GM10847 (cell line): ENCODE data around the gene CACNA1E.

Experiments used
- POLR2A ChIP-seq: IDR thresholded peaks from 2 replicates; pipeline ENCODE4 v1.6.1; 2011; ENCODE audit not compliant: insufficient read length; ENCODE audit errors: extremely low read depth

Gene CACNA1E

DNA sequence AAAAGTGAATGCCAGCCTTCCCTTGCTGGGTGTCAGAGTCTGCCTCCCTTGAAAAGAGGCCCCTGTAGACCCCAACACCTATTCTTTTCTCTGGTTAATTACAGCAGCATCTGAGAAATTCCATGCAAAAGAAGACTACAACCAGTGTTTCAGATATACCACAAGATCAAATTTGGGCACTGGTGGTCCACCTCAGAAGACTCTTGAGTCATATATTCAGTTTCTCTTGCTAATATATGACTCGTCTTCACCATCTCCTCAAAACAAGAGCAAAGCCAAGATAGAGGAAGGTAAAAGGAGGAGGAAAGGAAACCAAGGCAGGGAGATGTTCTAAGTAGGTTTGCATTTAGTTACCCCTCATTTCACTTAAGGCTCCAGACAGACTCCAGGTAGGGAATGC lies 318.3 kb downstream of the CACNA1E start:
- no peak for TF ChIP-seq POLR2A

DNA sequence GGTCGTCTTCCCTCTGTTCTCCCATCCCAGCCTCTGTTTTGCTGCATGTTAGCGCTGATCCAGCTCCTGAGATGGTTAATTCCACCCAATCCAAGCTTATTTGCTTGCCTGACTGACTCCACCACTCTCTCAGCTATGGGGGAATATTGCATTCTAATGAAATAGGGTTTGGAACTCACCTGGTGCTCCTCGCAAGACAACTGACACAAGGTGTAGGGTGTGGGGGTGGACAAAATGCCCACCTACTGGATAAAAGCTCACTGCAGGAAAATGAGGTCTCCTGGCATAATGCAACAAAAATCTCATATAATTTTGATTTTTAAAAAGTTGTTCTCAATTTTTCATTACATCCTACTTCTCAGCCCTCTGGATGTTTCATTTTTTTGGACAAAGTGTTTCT lies 319.1 kb downstream of the CACNA1E start:
- TF ChIP-seq POLR2A, result no peak

DNA sequence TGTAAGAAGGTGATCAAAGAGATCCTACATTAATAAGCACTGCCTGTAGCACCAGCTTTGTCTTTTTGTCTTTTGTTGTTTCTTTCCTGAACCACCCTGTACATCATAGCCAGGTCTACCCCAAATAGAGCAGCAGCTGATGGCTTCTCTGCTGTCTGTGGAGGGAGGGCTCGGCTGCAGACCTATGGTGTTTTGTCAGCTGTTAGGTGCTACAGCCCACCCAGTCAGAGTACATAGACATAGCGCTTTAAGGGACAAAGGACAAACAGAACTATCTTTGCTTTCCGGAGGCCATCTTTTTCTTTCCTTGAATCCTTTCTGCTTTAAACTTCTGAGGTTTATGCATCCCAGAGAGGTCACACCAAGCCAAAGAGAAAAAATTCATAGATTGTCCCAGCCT lies 320.1 kb downstream of the CACNA1E start:
- TF ChIP-seq POLR2A, result no peak

DNA sequence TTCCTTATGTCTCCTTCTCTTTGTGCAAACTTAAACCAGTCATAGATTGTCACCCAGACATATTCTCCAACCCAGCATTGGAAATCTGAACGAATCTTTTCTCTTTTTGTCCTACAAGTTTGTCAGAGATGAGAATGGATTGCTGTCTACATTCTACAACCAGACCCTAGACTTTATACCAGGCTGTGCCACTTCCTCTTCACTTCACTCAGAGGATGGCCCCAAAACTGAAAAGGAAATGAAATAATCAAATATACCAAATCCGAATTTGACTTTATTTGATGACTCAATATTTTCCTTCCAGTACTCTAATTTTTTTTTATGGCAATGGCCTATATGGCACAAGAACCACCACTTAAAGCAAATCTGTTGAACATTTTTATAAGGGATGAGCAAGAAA lies 321.7 kb downstream of the CACNA1E start:
- no peak for TF ChIP-seq POLR2A

DNA sequence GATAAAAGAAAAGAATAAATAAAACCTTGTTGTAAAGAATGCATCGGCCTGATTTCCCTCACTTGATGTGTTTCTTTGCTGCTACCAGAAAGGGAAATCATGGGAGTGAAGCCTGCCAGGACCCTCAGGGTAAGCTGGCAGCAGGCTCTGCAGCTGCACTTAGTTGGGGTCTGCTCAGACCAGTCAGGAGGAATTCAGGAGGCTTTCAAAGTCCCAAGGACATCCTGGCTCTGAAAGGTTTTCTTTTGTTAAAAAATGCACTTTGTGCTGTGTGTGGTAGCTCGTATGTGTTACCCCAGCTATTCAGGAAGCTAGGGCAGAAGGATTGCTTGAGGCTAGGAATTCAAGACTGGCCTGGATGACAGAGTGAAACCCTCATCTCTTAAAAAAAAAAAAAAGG lies 323.4 kb downstream of the CACNA1E start:
- no peak for TF ChIP-seq POLR2A

DNA sequence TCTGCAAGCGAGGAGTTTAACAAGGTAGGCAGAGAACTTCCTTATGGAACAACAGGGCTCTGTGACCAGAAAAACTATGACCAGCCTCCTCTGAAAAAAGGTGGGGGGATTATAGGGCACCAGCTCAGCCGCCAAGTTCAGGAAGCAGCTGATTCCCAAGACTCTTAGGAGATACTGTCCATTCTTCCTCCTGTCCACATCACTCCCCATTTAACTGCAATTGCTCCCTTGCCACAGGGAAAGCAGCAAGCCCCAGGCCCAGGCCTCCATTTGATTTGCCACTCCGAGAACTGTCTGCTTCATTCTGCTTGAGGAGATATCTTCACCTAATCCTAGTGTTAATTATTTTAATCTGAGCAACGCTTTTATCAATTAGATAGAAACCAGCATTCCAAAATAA lies 323.9 kb downstream of the CACNA1E start:
- no peak for TF ChIP-seq POLR2A

DNA sequence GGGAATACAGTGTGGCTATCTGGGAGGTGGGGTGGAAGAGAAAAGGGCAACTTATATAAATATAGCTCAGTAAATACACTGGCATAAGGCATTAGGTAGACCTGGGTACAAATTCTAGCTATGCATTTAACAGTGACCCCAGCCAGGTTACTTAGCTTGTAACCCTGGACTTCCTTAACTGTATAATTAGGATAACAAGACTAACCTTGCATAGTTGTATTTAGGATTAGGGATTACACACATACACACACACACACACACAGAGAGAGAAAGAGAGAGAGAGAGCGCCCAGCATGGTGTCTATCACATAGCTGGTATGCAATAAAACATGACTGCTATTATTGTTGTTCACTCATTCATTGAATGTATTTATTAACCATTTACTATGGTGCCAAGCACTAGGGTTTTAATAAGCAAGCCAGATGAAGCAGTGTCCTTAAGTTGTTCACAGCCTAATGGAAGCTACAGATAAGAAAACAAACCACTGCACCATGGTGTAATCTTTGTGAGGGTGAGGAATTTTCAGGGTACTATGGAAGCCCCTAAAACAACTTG lies 326.8 kb downstream of the CACNA1E start:
- TF ChIP-seq POLR2A, result no peak

DNA sequence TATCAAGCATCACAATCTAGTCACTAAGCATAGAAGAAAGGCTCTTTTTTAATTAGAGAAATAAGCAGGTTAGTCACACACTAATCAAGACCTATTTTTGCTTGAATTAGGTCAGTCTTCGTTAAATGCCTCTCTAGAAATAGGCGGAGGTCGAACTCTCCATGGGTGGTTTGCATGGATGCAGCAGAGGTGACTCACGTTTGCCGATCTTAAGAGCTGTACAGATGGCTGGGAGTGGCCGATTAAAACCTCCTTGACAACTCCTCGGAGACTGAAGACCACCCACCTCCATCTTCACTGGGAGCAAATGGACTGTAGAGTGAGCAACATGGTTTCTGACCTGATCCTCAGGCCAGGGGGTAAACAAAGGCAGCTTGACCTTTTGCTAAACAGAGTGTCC lies 328.9 kb downstream of the CACNA1E start:
- TF ChIP-seq POLR2A, result no peak

DNA sequence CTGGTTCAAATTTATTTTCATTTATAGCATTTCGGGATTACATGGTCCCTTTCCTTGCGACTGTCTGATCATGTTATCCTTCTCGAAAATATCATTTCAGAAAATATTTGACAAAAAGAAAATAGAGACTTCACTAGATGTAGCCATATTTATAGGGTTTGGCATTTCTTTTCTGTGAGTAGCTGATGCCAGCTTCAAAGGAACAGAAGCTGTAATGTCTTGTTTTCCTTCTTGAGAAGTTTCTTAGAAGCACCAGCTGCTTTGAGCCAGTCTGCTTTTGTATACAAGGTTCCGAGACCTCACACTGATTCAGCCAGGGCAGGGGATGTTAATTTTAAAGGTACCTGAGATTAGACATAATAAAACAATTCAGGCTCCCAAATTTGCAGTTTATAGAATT lies 329.9 kb downstream of the CACNA1E start:
- TF ChIP-seq POLR2A, result no peak

DNA sequence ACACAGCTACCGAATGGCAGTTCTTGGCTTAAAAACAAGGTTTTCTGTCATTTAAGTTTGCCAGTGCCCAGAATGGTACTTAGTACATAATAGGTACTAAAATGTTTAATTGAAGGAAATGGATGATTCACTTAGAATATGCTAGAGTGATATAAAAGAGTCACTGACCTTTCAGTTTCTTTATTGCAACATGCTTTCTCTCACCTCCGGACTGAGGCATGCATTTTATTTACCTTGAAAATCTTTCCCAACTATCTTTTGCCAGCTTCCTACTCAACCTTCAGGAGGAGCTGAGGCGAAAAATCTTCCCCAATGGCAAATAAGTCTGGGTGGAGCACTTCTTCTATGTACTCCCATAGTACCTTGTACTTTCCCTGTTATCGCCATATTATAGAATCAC lies 333.3 kb downstream of the CACNA1E start:
- TF ChIP-seq POLR2A, result no peak

DNA sequence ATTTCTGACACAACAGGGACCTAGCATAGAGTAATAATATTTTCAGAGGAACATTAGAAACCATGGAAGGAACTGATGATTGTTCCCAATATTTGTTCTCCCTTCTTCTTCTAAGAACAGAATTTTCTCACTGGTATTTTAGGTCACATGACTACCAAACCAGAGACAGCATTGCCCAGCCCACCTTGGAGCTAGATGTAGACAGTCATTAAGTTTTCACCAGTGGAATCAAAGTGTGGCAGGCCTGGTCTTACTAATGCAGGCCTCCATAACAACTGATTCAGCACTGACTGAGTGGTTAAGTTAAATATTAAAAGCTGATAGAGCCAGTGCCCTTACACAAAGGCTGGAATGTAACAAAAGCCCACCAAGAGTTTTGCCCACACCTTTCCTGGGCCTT lies 333.8 kb downstream of the CACNA1E start:
- TF ChIP-seq POLR2A, result no peak

DNA sequence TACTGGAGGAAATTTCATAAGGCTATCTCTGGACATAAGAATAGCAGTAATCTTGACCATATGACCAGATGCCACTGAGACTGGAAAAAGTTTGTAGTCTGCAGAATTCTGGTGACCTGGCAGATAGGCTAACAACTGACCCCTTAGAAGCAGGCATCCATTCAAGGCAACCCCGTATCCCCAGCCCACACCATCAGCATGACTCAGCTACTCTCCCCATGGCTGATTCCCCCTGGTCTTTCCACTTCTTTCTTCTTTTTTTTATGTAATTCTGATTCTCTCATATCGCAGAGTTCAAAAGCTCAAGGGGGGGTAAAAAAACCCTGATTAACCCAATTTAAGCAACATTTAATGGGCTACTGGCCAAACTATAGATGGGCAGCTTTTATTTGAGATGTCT lies 335.1 kb downstream of the CACNA1E start:
- no peak for TF ChIP-seq POLR2A

DNA sequence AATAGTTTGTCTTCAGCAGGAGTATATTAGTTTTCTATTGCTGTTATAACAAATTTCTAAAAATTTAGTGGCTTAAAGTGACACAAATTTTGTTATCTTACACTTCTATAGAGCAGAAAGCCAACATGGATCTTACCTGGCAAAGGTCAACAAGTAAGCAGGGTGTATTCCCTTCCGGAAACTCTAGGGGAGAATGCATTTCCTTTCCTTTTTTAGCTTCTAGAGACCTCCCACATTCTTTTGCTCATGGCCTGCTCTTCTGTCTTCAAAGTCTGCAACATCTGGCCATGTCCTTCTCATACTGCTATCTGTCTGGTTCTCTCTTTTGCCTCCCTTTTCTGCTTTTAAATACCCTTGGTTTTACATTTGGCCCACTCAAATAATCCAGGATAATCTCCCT lies 335.6 kb downstream of the CACNA1E start:
- no peak for TF ChIP-seq POLR2A

DNA sequence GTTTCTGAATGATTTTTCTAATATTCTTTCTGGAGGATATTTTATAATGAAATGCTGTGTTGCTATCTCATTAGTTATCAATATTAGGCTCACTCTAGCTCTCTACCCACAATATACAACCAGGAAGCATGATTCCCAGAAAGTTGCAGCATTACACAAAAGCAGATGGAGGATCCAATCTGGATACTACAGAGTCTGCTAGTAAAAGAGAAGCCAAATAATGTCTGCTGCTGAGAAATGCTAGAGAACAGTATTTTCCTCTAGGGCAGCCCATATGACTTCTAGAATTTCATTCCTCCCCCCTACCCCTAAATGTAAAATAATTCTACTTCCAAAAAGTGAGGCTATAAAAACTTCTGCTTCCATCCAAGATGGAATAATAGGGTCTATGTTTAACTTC lies 338.4 kb downstream of the CACNA1E start:
- TF ChIP-seq POLR2A, result no peak

DNA sequence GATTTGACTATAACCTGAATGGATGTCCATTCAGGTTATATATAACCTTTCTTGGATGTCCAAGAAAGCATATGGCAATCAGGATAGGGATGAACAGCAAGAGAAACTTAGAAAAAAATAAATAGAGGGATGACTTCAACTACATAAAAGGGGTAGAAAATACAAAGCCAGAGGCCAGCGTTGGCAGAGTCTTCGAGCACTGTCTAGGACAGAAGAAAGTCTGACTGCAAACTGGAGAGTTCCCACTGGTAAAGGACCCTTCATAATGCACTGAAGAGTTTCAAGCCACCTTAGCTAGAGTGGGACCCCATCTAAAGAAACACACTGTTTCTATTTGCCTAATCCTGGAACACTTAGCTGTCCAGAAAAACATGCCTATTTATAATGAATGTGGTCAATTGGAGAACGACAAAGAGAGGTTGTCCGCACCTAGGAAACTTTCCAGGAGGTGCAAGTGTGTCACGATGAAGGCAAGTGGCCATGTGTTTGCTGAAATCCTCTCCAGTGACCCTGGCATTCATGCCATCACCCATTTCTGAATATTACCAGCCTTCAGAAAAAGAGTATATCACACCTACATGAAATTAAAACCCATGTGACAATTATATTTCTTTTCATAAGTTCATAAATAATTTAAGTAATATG lies 362.8 kb downstream of the CACNA1E start:
- TF ChIP-seq POLR2A, result no peak

DNA sequence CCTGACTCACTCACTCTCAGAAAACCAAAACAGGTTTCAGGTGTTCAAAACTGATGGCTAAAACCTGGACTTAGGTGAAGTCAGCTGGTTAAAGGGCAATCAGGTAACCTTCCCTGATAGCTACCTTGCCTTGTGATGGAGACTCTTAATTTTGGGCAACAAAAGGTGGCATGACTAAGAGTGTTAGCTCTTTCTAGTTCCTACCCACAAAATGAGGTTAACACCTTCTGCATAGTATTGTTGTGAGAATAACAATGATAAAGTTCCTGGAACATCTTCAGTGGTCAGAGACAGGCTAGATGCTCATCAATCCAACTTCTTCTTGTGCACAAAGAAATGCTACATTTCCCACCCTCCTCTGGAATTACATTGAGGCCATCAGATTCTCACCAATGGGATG lies 363.4 kb downstream of the CACNA1E start:
- no peak for TF ChIP-seq POLR2A

DNA sequence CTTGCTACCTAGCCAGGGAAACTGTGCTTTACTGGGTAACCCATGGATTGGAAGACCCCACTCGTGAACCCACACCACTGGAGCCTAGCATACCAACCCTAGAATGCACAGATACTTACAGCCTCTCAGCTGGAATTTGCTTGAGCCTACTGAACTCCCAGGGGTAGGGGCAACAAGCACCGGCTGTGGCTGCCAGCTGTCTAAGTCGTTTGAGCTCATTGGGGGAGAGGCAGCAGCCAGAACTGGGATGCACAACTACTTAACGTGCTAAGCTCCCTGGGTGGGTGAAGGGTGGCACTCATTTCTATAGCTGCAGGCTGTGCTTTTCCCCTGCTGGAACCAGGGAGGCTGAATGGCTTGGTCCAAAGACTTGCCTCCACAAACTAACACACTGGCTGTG lies 365.8 kb downstream of the CACNA1E start:
- no peak for TF ChIP-seq POLR2A
